CD14-positive monocyte (primary cell): ENCODE results near the gene TRPC5OS. TPM values are rescaled to one million over a fixed set of nuclear protein-coding genes. Genes with fewer than 3 reads are reported as not detected.

Experiments
- DNase-seq, 3 donors: peaks; one replicate each; pipeline ENCODE4 v3.0.0-alpha.2; 2011 to 2022
- H2AFZ ChIP-seq: 2 replicates; pipeline ENCODE4 v1.6.0; 2012; ENCODE audit warnings: mild to moderate bottlenecking, low read depth, low read length, inconsistent platforms; ENCODE audit not compliant: insufficient read depth, poor library complexity, severe bottlenecking
- H3K27ac ChIP-seq, 2 donors: 1 replicate in 1 of 2; 2 replicates in 1 of 2; pipeline ENCODE4 v1.5.1; 2012 to 2013; ENCODE audit warnings: low read length in 2 of 2, control low read depth in 1 of 2, inconsistent platforms in 1 of 2, low read depth in 1 of 2, mild to moderate bottlenecking in 1 of 2
- H3K27me3 ChIP-seq, 2 donors: one replicate each; pipeline versions ENCODE4 v1.6.0 to v1.6.1; 2011 to 2013; ENCODE audit warnings: low read length in 2 of 2; ENCODE audit not compliant: control insufficient read depth in 2 of 2, insufficient read depth in 2 of 2
- H3K36me3 ChIP-seq, 2 donors: replicated peaks in 1 of 2; 1 replicate in 1 of 2; 2 replicates in 1 of 2; pipeline versions ENCODE4 v1.5.1 to v1.6.1; 2012 to 2013; ENCODE audit warnings: low read length in 2 of 2, control low read depth in 1 of 2, inconsistent platforms in 1 of 2, mild to moderate bottlenecking in 1 of 2; ENCODE audit not compliant: insufficient read depth in 2 of 2, control insufficient read depth in 1 of 2
- H3K4me1 ChIP-seq, 2 donors: 1 replicate in 1 of 2; 2 replicates in 1 of 2; pipeline versions ENCODE4 v1.5.1 to v1.6.1; 2012 to 2013; ENCODE audit warnings: low read length in 2 of 2, control low read depth in 1 of 2, inconsistent platforms in 1 of 2, mild to moderate bottlenecking in 1 of 2, moderate library complexity in 1 of 2; ENCODE audit not compliant: insufficient read depth in 2 of 2, control insufficient read depth in 1 of 2
- H3K4me2 ChIP-seq: replicated peaks from 2 replicates; pipeline ENCODE3; 2012; ENCODE audit warnings: low read length, moderate library complexity, mild to moderate bottlenecking; ENCODE audit not compliant: poor library complexity, severe bottlenecking; ENCODE audit errors: extremely low read depth
- H3K4me3 ChIP-seq, 3 experiments: fragments of 200-600 bp in 1 of 3; sonication (generic) in 1 of 3; replicated peaks in 1 of 3; 1 replicate in 2 of 3; 2 replicates in 1 of 3; pipeline ENCODE4 v1.5.1; 2011 to 2013; ENCODE audit warnings: low read length in 3 of 3, mild to moderate bottlenecking in 3 of 3, control low read depth in 2 of 3, low read depth in 2 of 3, inconsistent platforms in 1 of 3, moderate library complexity in 1 of 3
- H3K79me2 ChIP-seq: 2 replicates; pipeline ENCODE4 v1.6.0; 2012; ENCODE audit warnings: mild to moderate bottlenecking, control low read depth, inconsistent platforms, low read length, moderate library complexity; ENCODE audit not compliant: insufficient read depth
- H3K9ac ChIP-seq: 2 replicates; pipeline ENCODE4 v1.6.0; 2017; ENCODE audit warnings: low read length, mild to moderate bottlenecking; ENCODE audit not compliant: insufficient read depth, poor library complexity, severe bottlenecking
- H3K9me3 ChIP-seq, 2 donors: replicated peaks in 1 of 2; 1 replicate in 1 of 2; 2 replicates in 1 of 2; pipeline versions ENCODE4 v1.5.1 to v1.6.1; 2012 to 2013; ENCODE audit warnings: low read length in 2 of 2, control low read depth in 1 of 2; ENCODE audit not compliant: control insufficient read depth in 1 of 2, insufficient read depth in 1 of 2
- H4K20me1 ChIP-seq: 2 replicates; pipeline ENCODE4 v1.6.0; 2012; ENCODE audit warnings: mild to moderate bottlenecking, low read length, control low read depth, moderate library complexity; ENCODE audit not compliant: insufficient read depth
- H3K27ac Mint-ChIP-seq, 7 donors: one replicate each; pipeline ENCODE4 v1.8.0; 2020; ENCODE audit warnings: mild to moderate bottlenecking in 7 of 7, mixed read lengths in 7 of 7, moderate library complexity in 6 of 7, inconsistent platforms in 2 of 7
- H3K27me3 Mint-ChIP-seq, 3 donors: one replicate each; pipeline ENCODE4 v1.8.0; 2021 to 2022; ENCODE audit warnings: low read depth in 3 of 3, mild to moderate bottlenecking in 3 of 3, mixed read lengths in 3 of 3, moderate library complexity in 3 of 3, inconsistent platforms in 1 of 3
- H3K36me3 Mint-ChIP-seq, 2 donors: one replicate each; pipeline ENCODE4 v1.8.0; 2020; ENCODE audit warnings: mixed read lengths in 2 of 2, inconsistent platforms in 1 of 2, mild to moderate bottlenecking in 1 of 2
- H3K4me1 Mint-ChIP-seq: one replicate; pipeline ENCODE4 v1.8.0; 2020; ENCODE audit warnings: mild to moderate bottlenecking, mixed read lengths
- H3K4me3 Mint-ChIP-seq, 2 donors: one replicate each; pipeline ENCODE4 v1.8.0; 2020; ENCODE audit warnings: mild to moderate bottlenecking in 2 of 2, mixed read lengths in 2 of 2, moderate library complexity in 1 of 2
- H3K9me3 Mint-ChIP-seq, 7 donors: one replicate each; pipeline ENCODE4 v1.8.0; 2020 to 2022; ENCODE audit warnings: mixed read lengths in 7 of 7, mild to moderate bottlenecking in 6 of 7, moderate library complexity in 6 of 7, inconsistent platforms in 2 of 7
- CTCF ChIP-seq: fragments of 200-600 bp; IDR thresholded peaks from one replicate; pipeline ENCODE4 v1.8.0; 2022; ENCODE audit warnings: antibody characterized with exemption, mild to moderate bottlenecking
- WGBS: methylation state at CpG from one replicate; pipeline ENCODE4 v1.1.5; 2013; ENCODE audit warnings: missing lambda C conversion rate; ENCODE audit not compliant: insufficient coverage; 5-methylcytosine and 5-hydroxymethylcytosine counted together
- intact Hi-C, 2 donors: fragments of 100-400 bp; cut with micrococcal nuclease; formaldehyde crosslinking; loops; one replicate each; pipeline versions ENCODE4 v1.15.0 to v1.15.1; 2023
- polyA plus RNA-seq, 3 donors: library from polyadenylated mRNA; depleted of rRNA in 1 of 3; unstranded in 2 of 3; stranded (reverse) in 1 of 3; fragments of 300-500 nt in 2 of 3; fragments of >200 nt in 1 of 3; fragmentation: Illumina TruSeq in 2 of 3; gene quantifications; 1 replicate in 2 of 3; 2 replicates in 1 of 3; pipeline ENCODE4 v1.2.3, GENCODE V29; 2012 to 2021

The TRPC5OS gene
- polyA plus RNA-seq, 3 donors: 0.08 TPM; not detected in 2

- Histone ChIP-seq H3K79me2 (no peaks in the 10 kb centered on the region), H3K9me3 (no peaks in the 10 kb centered on the region), H3K9ac (no peak overlapping the region), H3K4me1 (no peaks in the 10 kb centered on the region), H3K4me2 (no peak overlapping the region), H3K36me3 (no peaks in the 10 kb centered on the region), H3K27ac (no peak overlapping the region), H2AFZ (no peak overlapping the region), H3K4me3 (no peak overlapping the region), H3K27me3 (no peaks in the 10 kb centered on the region), H4K20me1 (no peaks in the 10 kb centered on the region)
- Mint-ChIP-seq H3K27me3 (peaks cover 0 to 3% (median 0%) of the 10 kb centered on the region in 3 donors), H3K36me3 (no peaks in the 10 kb centered on the region), H3K27ac (no peak overlapping the region), H3K4me3 (no peak overlapping the region), H3K4me1 (no peaks in the 10 kb centered on the region), H3K9me3 (peaks cover 0 to 3% (median 0%) of the 10 kb centered on the region in 7 donors)
- TF ChIP-seq CTCF: no peak
- WGBS: no CpG with 5 or more reads among the region's 3 CpGs
- DNase-seq: no peak
- intact Hi-C loops: no loop called here
These were observed 5.7 kb downstream of the TRPC5OS start for GRCh38 chrX:111881715-111882114.

- H3K27ac ChIP-seq: no peak overlapping the region
- H3K9ac ChIP-seq: no peak overlapping the region
- H3K9me3 ChIP-seq: no peaks in the 10 kb centered on the region
- H3K36me3 ChIP-seq: no peaks in the 10 kb centered on the region
- H3K79me2 ChIP-seq: no peaks in the 10 kb centered on the region
- intact Hi-C loops: no loop called here
- no peak overlapping the region for H2AFZ ChIP-seq
- no peaks in the 10 kb centered on the region for H4K20me1 ChIP-seq
- no peaks in the 10 kb centered on the region for H3K4me1 Mint-ChIP-seq
- no peak overlapping the region for H3K27ac Mint-ChIP-seq
- H3K27me3 Mint-ChIP-seq: peaks cover 0 to 5% (median 0%) of the 10 kb centered on the region in 3 donors
- H3K27me3 ChIP-seq: no peaks in the 10 kb centered on the region
- H3K36me3 Mint-ChIP-seq: no peaks in the 10 kb centered on the region
- H3K4me2 ChIP-seq: no peak overlapping the region
- DNase-seq: no peak
- no peaks in the 10 kb centered on the region for H3K4me1 ChIP-seq
- H3K4me3 ChIP-seq: no peak overlapping the region
- H3K9me3 Mint-ChIP-seq: peaks cover 0 to 3% (median 0%) of the 10 kb centered on the region in 7 donors
- no peak overlapping the region for H3K4me3 Mint-ChIP-seq
- no peak for TF ChIP-seq CTCF
- WGBS: no CpG with 5 or more reads among the region's 2 CpGs
These were observed 10.7 kb downstream of the TRPC5OS start for GRCh38 chrX:111886678-111887077.
